K562 (cell line): ENCODE results near the gene FAM149A. TPM values are rescaled to one million over a fixed set of nuclear protein-coding genes. Genes with fewer than 3 reads are reported as not detected.

Source experiments
- CBX8 ChIP-seq: fragments of 200-600 bp; sonication (generic); IDR thresholded peaks from 2 replicates; pipeline ENCODE4 v1.6.1; 2012; ENCODE audit warnings: borderline replicate concordance, mixed run types, low read depth, mild to moderate bottlenecking, moderate library complexity, mixed read lengths, low read length, control low read depth, inconsistent platforms; ENCODE audit not compliant: poor library complexity, severe bottlenecking; ENCODE audit errors: extremely low read depth
- COPS2 ChIP-seq: fragments of 450-650 bp; conservative IDR thresholded peaks from 2 replicates; pipeline ENCODE4 v1.6.1; 2016; ENCODE audit warnings: mild to moderate bottlenecking, moderate library complexity
- CSDE1 ChIP-seq, 2 experiments: fragments of 450-650 bp; IDR thresholded peaks; 2 replicates each; pipeline ENCODE4 v1.6.1; 2016; ENCODE audit warnings: mild to moderate bottlenecking in 1 of 2
- GATA2 ChIP-seq: sonication (generic); formaldehyde crosslinking; IDR thresholded peaks from 2 replicates; pipeline ENCODE4 v1.4.0; 2020; ENCODE audit warnings: mild to moderate bottlenecking, missing genetic modification reagents
- HES1 ChIP-seq: fragments of 450-650 bp; IDR thresholded peaks from 2 replicates; pipeline ENCODE4 v1.6.1; 2016; ENCODE audit warnings: low read depth, mild to moderate bottlenecking, moderate library complexity
- HNRNPK ChIP-seq: fragments of 200-400 bp; formaldehyde crosslinking; IDR thresholded peaks from one replicate; pipeline ENCODE4 v1.6.1; 2018; ENCODE audit warnings: mild to moderate bottlenecking, low read depth, low read length; ENCODE audit not compliant: poor library complexity, severe bottlenecking
- ID3 ChIP-seq, 2 experiments: fragments of 250-450 bp in 1 of 2; fragments of 450-650 bp in 1 of 2; sonication (Bioruptor Pico) in 1 of 2; IDR thresholded peaks; 2 replicates each; pipeline versions ENCODE4 v1.6.1 to v1.8.0; 2016 to 2021; ENCODE audit warnings: mild to moderate bottlenecking in 2 of 2, moderate library complexity in 2 of 2, missing compliant biosample characterization in 1 of 2, missing genetic modification characterization in 1 of 2
- IRF9 ChIP-seq: fragments of 450-650 bp; IDR thresholded peaks from 2 replicates; pipeline ENCODE4 v1.6.1; 2016; ENCODE audit warnings: missing biosample characterization, missing genetic modification characterization
- NUFIP1 ChIP-seq: fragments of 450-650 bp; IDR thresholded peaks from 2 replicates; pipeline ENCODE4 v1.6.1; 2018; ENCODE audit not compliant: partially characterized antibody
- POLR2AphosphoS2 ChIP-seq: IDR thresholded peaks from 2 replicates; pipeline ENCODE4 v1.6.1; 2012; ENCODE audit warnings: low read length, improper control_type of control experiment
- RAD21 ChIP-seq, 2 experiments: fragments of 250-450 bp in 1 of 2; fragments of 450-650 bp in 1 of 2; sonication (Bioruptor Pico) in 1 of 2; formaldehyde crosslinking in 1 of 2; IDR thresholded peaks in 1 of 2; conservative IDR thresholded peaks in 1 of 2; 2 replicates each; pipeline versions ENCODE4 v1.4.0 to v1.8.0; 2020 to 2022; ENCODE audit warnings: mild to moderate bottlenecking in 2 of 2, moderate library complexity in 1 of 2
- SRSF1 ChIP-seq: fragments of 200-400 bp; formaldehyde crosslinking; IDR thresholded peaks from 2 replicates; pipeline ENCODE4 v1.6.1; 2017; ENCODE audit warnings: mild to moderate bottlenecking, low read depth, low read length, moderate library complexity
- U2AF2 ChIP-seq: fragments of 200-400 bp; formaldehyde crosslinking; optimal IDR thresholded peaks from 2 replicates; pipeline ENCODE3; 2017; ENCODE audit warnings: low read depth, mild to moderate bottlenecking, low read length
- VEZF1 ChIP-seq: fragments of 200-800 bp; sonication (Bioruptor generic); IDR thresholded peaks from 2 replicates; pipeline ENCODE4 v1.6.1; 2017; ENCODE audit warnings: missing genetic modification characterization, missing compliant biosample characterization
- ZBTB1 ChIP-seq: sonication (generic); formaldehyde crosslinking; IDR thresholded peaks from 2 replicates; pipeline ENCODE4 v1.8.1; 2023; ENCODE audit warnings: missing genetic modification reagents, low read depth, mild to moderate bottlenecking, borderline replicate concordance
- ZBTB7A ChIP-seq: IDR thresholded peaks from 2 replicates; pipeline ENCODE4 v1.6.1; 2011; ENCODE audit warnings: low read depth, mild to moderate bottlenecking, low read length, moderate library complexity, borderline replicate concordance; ENCODE audit not compliant: control insufficient read depth
- ZFPM2 ChIP-seq: fragments of 250-450 bp; sonication (Bioruptor Pico); IDR thresholded peaks from 2 replicates; pipeline ENCODE4 v1.5.1; 2022; ENCODE audit warnings: mild to moderate bottlenecking
- ZNF140 ChIP-seq: fragments of 250-450 bp; sonication (Bioruptor Pico); IDR thresholded peaks from 2 replicates; pipeline ENCODE4 v1.8.0; 2021; ENCODE audit warnings: moderate library complexity, mild to moderate bottlenecking, inconsistent platforms
- ZNF184 ChIP-seq: sonication (generic); formaldehyde crosslinking; IDR thresholded peaks from 2 replicates; pipeline ENCODE4 v1.5.0; 2020; ENCODE audit warnings: missing genetic modification reagents
- ZNF57 ChIP-seq: fragments of 450-650 bp; formaldehyde crosslinking; IDR thresholded peaks from 2 replicates; pipeline ENCODE4 v1.4.0; 2020; ENCODE audit warnings: mild to moderate bottlenecking, moderate library complexity
- polyA plus RNA-seq, 8 experiments: library from polyadenylated mRNA; depleted of rRNA in 4 of 8; stranded (reverse) in 5 of 8; unstranded in 3 of 8; fragments of >200 nt; fragmentation: Nextera tagmentation in 2 of 8; fragmentation: Illumina TruSeq in 1 of 8; extraction: Ambion mirVana in 2 of 8; extraction: Trizol in 1 of 8; gene quantifications; 2 replicates each; pipeline versions ENCODE4 v1.2.1 to v1.2.3, GENCODE V29; 2011 to 2014; ENCODE audit warnings: inconsistent platforms in 1 of 8, missing spikeins in 1 of 8
- total RNA-seq, 7 experiments: library from RNA; depleted of rRNA in 6 of 7; stranded (reverse); fragments of >200 nt in 6 of 7; fragmentation: Illumina TruSeq in 2 of 7; extraction: Trizol in 2 of 7; gene quantifications; 2 replicates each; pipeline versions ENCODE4 v1.2.1 to v1.2.3, GENCODE V29; 2011 to 2021; ENCODE audit warnings: low replicate concordance in 1 of 7

The FAM149A gene
- total and polyA plus RNA-seq, 9 of the 15 experiments (the other 6 are each of a cell fraction or from before 2014, with no cell fraction given), result not detected

GRCh38 chr4:186191200-186192065 lies 86.9 kb downstream of the FAM149A start, which contains the start of gene CYP4V2 (continued):
- TF ChIP-seq ZFPM2 (CRISPR knock-in tag), result no peak
- TF ChIP-seq SRSF1, result no peak
- TF ChIP-seq CBX8, result no peak
- TF ChIP-seq NUFIP1, result no peak
- no peak for TF ChIP-seq U2AF2
- TF ChIP-seq POLR2AphosphoS2, result no peak
- TF ChIP-seq GATA2 (CRISPR knock-in tag), result no peak
- 0 out of 4 replicates have a peak, but pooled peaks of 1 of the 2 experiments have one; percentile 20 for TF ChIP-seq RAD21 (CRISPR knock-in tag; conservative IDR thresholded peaks at IDR 0.05 in 1 of 2, IDR thresholded peaks at IDR 0.05 in 1 of 2)
- no peak for TF ChIP-seq CSDE1 (IDR thresholded peaks at IDR 0.05)
- TF ChIP-seq ZBTB1 (CRISPR knock-in tag), result peak; percentile 82
- no peak for TF ChIP-seq IRF9 (tag)
- no peak for TF ChIP-seq ZNF184 (CRISPR knock-in tag)
- no peak for TF ChIP-seq ID3 (CRISPR knock-in tag; IDR thresholded peaks at IDR 0.05)
- peak; percentile 82 for TF ChIP-seq ID3 (tag; IDR thresholded peaks at IDR 0.05)
- no peak for TF ChIP-seq COPS2
- no peak for TF ChIP-seq ZNF57
- no peak for TF ChIP-seq ZNF140 (CRISPR knock-in tag)
- peak; percentile 68 for TF ChIP-seq VEZF1
- TF ChIP-seq HNRNPK, result no peak
- peak; percentile 72 for TF ChIP-seq ZBTB7A
- TF ChIP-seq HES1, result no peak
